ENCODE data around the gene ST6GAL1. TPM values are rescaled to one million over a fixed set of nuclear protein-coding genes. Genes with fewer than 3 reads are reported as not detected.

Gene ST6GAL1
- total and polyA plus RNA-seq, 2 of the 13 experiments (the other 11 are each of a cell fraction or from before 2014, with no cell fraction given), result 79.9 to 164 TPM

GRCh38 chr3:187086831-187087230 lies 156.5 kb downstream of the ST6GAL1 start (continued):
- TF ChIP-seq PAXIP1 (CRISPR knock-in tag; conservative IDR thresholded peaks at IDR 0.05), result peak; percentile 51
- TF ChIP-seq SOX13 (IDR thresholded peaks at IDR 0.05), result no peak
- TF ChIP-seq SOX13 (CRISPR knock-in tag; conservative IDR thresholded peaks at IDR 0.05 in 1 of 2, IDR thresholded peaks at IDR 0.05 in 1 of 2), result no peak
- TF ChIP-seq ZNF383 (CRISPR knock-in tag; IDR thresholded peaks at IDR 0.05; ENCODE audit: borderline replicate concordance), result no peak
- peak; percentile 68 for TF ChIP-seq HNF4A (CRISPR knock-in tag; IDR thresholded peaks at IDR 0.05)
- TF ChIP-seq ZNF431 (CRISPR knock-in tag; IDR thresholded peaks at IDR 0.05; ENCODE audit: borderline replicate concordance, low read depth), result no peak
- TF ChIP-seq GLMP (CRISPR knock-in tag; IDR thresholded peaks at IDR 0.05; ENCODE audit: borderline replicate concordance), result no peak
- peak; percentile 76; the same call in 1 of the 2 replicates for TF ChIP-seq ZNF362 (CRISPR knock-in tag; IDR thresholded peaks at IDR 0.05; ENCODE audit: borderline replicate concordance)
- peak; percentile 43; the same call in 1 of the 2 replicates for TF ChIP-seq ZNF770 (CRISPR knock-in tag; IDR thresholded peaks at IDR 0.05)
- TF ChIP-seq LRRFIP1 (CRISPR knock-in tag; conservative IDR thresholded peaks at IDR 0.05), result no peak
- peak; percentile 61; the same call in 1 of the 2 replicates for TF ChIP-seq ARID3A (IDR thresholded peaks at IDR 0.05; ENCODE audit: low read depth, low read length)
- no peak for TF ChIP-seq BCL3 (CRISPR knock-in tag; IDR thresholded peaks at IDR 0.05)
- peak; percentile 65; the same call in 1 of the 2 replicates for TF ChIP-seq NCOR1 (IDR thresholded peaks at IDR 0.05; ENCODE audit: borderline replicate concordance, low read length)
- TF ChIP-seq ZNF510 (CRISPR knock-in tag; IDR thresholded peaks at IDR 0.05; ENCODE audit: low read depth), result no peak

All from HepG2 (cell line).